CD4-positive, alpha-beta T cell (primary cell): Measurements from ENCODE around the gene TMEM273. TPM values are rescaled to one million over a fixed set of nuclear protein-coding genes. Genes with fewer than 3 reads are reported as not detected.

Experiments used
- ATAC-seq: fragments of 200-7000 bp; cut with Tn5 transposase; one replicate; pipeline ENCODE4 v1.10.0; 2022; ENCODE audit warnings: mild to moderate bottlenecking; ENCODE audit not compliant: poor library complexity
- CTCF ChIA-PET: fragments of 350-600 bp; sonication (Branson Sonifier 250); formaldehyde crosslinking; loops from one replicate; lab custom pipeline; 2021; ENCODE audit warnings: antibody characterized with exemption, inconsistent platforms; lab: Charles Lee
- POLR2A ChIA-PET: fragments of 350-600 bp; sonication (Branson Sonifier 250); formaldehyde crosslinking; loops from one replicate; lab custom pipeline; 2021; ENCODE audit warnings: antibody characterized with exemption, inconsistent platforms; lab: Charles Lee
- DNase-seq, 14 experiments: peaks; one replicate each; pipeline ENCODE4 v3.0.0-alpha.2; 2013 to 2020; ENCODE audit warnings: mixed read lengths in 2 of 14
- H3K27ac ChIP-seq, 2 donors: one replicate each; pipeline versions ENCODE4 v1.5.1 to v1.7.0; 2013; ENCODE audit warnings: low read length in 2 of 2, low read depth in 1 of 2, mild to moderate bottlenecking in 1 of 2
- H3K27me3 ChIP-seq, 2 experiments: 1 replicate in 1 of 2; 2 replicates in 1 of 2; pipeline versions ENCODE4 v1.6.1 to v1.7.0; 2013; ENCODE audit warnings: low read length in 2 of 2, control low read depth in 1 of 2, mild to moderate bottlenecking in 1 of 2, moderate library complexity in 1 of 2; ENCODE audit not compliant: insufficient read depth in 2 of 2, control insufficient read depth in 1 of 2
- H3K36me3 ChIP-seq: one replicate; pipeline ENCODE4 v1.6.1; 2013; ENCODE audit warnings: low read length, control low read depth; ENCODE audit not compliant: insufficient read depth
- H3K4me1 ChIP-seq: one replicate; pipeline ENCODE4 v1.6.1; 2013; ENCODE audit warnings: low read length, control low read depth; ENCODE audit not compliant: insufficient read depth
- H3K4me3 ChIP-seq: one replicate; pipeline ENCODE4 v1.5.1; 2013; ENCODE audit warnings: mild to moderate bottlenecking, low read length, moderate library complexity
- H3K9me3 ChIP-seq, 2 experiments: 1 replicate in 1 of 2; 2 replicates in 1 of 2; pipeline versions ENCODE4 v1.6.1 to v1.7.0; 2013; ENCODE audit warnings: low read length in 2 of 2, mild to moderate bottlenecking in 2 of 2, control low read depth in 1 of 2, moderate library complexity in 1 of 2; ENCODE audit not compliant: control insufficient read depth in 1 of 2, insufficient read depth in 1 of 2
- H3K27ac Mint-ChIP-seq: one replicate; pipeline ENCODE4 v1.8.0; 2020; ENCODE audit warnings: mixed read lengths
- H3K27me3 Mint-ChIP-seq: one replicate; pipeline ENCODE4 v1.8.0; 2021; ENCODE audit warnings: mixed read lengths
- H3K36me3 Mint-ChIP-seq: one replicate; pipeline ENCODE4 v1.8.0; 2021; ENCODE audit warnings: low read depth, mixed read lengths
- H3K4me1 Mint-ChIP-seq: one replicate; pipeline ENCODE4 v1.8.0; 2021; ENCODE audit warnings: low read depth, mixed read lengths
- H3K4me3 Mint-ChIP-seq: one replicate; pipeline ENCODE4 v1.8.0; 2020; ENCODE audit warnings: mild to moderate bottlenecking, mixed read lengths
- H3K9me3 Mint-ChIP-seq: one replicate; pipeline ENCODE4 v1.8.0; 2020; ENCODE audit warnings: mixed read lengths
- CTCF ChIP-seq: fragments of 200-600 bp; IDR thresholded peaks from one replicate; pipeline ENCODE4 v1.8.0; 2022; ENCODE audit warnings: antibody characterized with exemption, mild to moderate bottlenecking
- intact Hi-C, 2 experiments: fragments of 100-400 bp; cut with DNase I in 1 of 2; cut with micrococcal nuclease in 1 of 2; formaldehyde crosslinking; loops; one replicate each; pipeline versions ENCODE4 v1.15.1 to v1.9.0; 2023 to 2025; cut with DNase I, micrococcal nuclease
- total RNA-seq, 174 experiments: library from RNA in 2 of 174; stranded (reverse) in 2 of 174; gene quantifications; one replicate each; pipeline ENCODE4 v1.2.3 and lab custom pipeline; 2021 to 2026

The TMEM273 gene
- total RNA-seq, 2 experiments from 2014 or later = 1.8 to 2.2 TPM

- Histone ChIP-seq H3K27me3 (no peaks in the 10 kb centered on the region), H3K36me3 (no peaks in the 10 kb centered on the region), H3K27ac (no peak overlapping the region), H3K4me1 (no peaks in the 10 kb centered on the region), H3K9me3 (no peaks in the 10 kb centered on the region), H3K4me3 (no peak overlapping the region)
- ChIA-PET POLR2A (no interaction called here), CTCF (no interaction called here)
- intact Hi-C loops = no loop called here
- Mint-ChIP-seq H3K4me1 (no peaks in the 10 kb centered on the region), H3K27me3 (peaks cover 36% of the 10 kb centered on the region), H3K27ac (no peak overlapping the region), H3K9me3 (no peaks in the 10 kb centered on the region), H3K4me3 (no peak overlapping the region), H3K36me3 (no peaks in the 10 kb centered on the region)
- no peak for ATAC-seq
- DNase-seq = no peak
- no peak for TF ChIP-seq CTCF
Observed at GRCh38 chr10:49217645-49218044, 29.5 kb upstream of the TMEM273 start.

GRCh38 chr10:49213211-49213610, 25.0 kb upstream of the TMEM273 start:
- Mint-ChIP-seq H3K9me3 (no peaks in the 10 kb centered on the region), H3K4me3 (no peak overlapping the region), H3K36me3 (no peaks in the 10 kb centered on the region), H3K4me1 (no peaks in the 10 kb centered on the region), H3K27me3 (peaks cover 52% of the 10 kb centered on the region), H3K27ac (no peak overlapping the region)
- ChIA-PET CTCF (no interaction called here), POLR2A (no interaction called here)
- Histone ChIP-seq H3K4me1 (no peaks in the 10 kb centered on the region), H3K27me3 (no peaks in the 10 kb centered on the region), H3K36me3 (no peaks in the 10 kb centered on the region), H3K4me3 (no peak overlapping the region), H3K9me3 (no peaks in the 10 kb centered on the region), H3K27ac (no peak overlapping the region)
- TF ChIP-seq CTCF = no peak
- DNase-seq (no peak), ATAC-seq (no peak)
- intact Hi-C loops = no loop called here

GRCh38 chr10:49212783-49213182, 24.6 kb upstream of the TMEM273 start:
- ChIA-PET POLR2A (no interaction called here), CTCF (no interaction called here)
- H3K9me3 Mint-ChIP-seq = no peaks in the 10 kb centered on the region

More at GRCh38 chr10:49212783-49213182, 24.6 kb upstream of the TMEM273 start:
- Mint-ChIP-seq H3K4me3 (no peak overlapping the region), H3K27me3 (peaks cover 56% of the 10 kb centered on the region), H3K27ac (no peak overlapping the region), H3K36me3 (no peaks in the 10 kb centered on the region), H3K4me1 (no peaks in the 10 kb centered on the region)
- H3K27me3 ChIP-seq = no peaks in the 10 kb centered on the region
- intact Hi-C loops = no loop called here
- H3K4me3 ChIP-seq = no peak overlapping the region
- ATAC-seq = no peak
- H3K9me3 ChIP-seq = no peaks in the 10 kb centered on the region
- DNase-seq = no peak
- no peak for TF ChIP-seq CTCF
- no peaks in the 10 kb centered on the region for H3K36me3 ChIP-seq
- no peak overlapping the region for H3K27ac ChIP-seq
- H3K4me1 ChIP-seq = no peaks in the 10 kb centered on the region
